Measurements from ENCODE around the gene GARIN5A. TPM values are rescaled to one million over a fixed set of nuclear protein-coding genes. Genes with fewer than 3 reads are reported as not detected.

Gene GARIN5A
- total RNA-seq, 4 donors from 2014 or later: 1.1 TPM; not detected in 3

DNA sequence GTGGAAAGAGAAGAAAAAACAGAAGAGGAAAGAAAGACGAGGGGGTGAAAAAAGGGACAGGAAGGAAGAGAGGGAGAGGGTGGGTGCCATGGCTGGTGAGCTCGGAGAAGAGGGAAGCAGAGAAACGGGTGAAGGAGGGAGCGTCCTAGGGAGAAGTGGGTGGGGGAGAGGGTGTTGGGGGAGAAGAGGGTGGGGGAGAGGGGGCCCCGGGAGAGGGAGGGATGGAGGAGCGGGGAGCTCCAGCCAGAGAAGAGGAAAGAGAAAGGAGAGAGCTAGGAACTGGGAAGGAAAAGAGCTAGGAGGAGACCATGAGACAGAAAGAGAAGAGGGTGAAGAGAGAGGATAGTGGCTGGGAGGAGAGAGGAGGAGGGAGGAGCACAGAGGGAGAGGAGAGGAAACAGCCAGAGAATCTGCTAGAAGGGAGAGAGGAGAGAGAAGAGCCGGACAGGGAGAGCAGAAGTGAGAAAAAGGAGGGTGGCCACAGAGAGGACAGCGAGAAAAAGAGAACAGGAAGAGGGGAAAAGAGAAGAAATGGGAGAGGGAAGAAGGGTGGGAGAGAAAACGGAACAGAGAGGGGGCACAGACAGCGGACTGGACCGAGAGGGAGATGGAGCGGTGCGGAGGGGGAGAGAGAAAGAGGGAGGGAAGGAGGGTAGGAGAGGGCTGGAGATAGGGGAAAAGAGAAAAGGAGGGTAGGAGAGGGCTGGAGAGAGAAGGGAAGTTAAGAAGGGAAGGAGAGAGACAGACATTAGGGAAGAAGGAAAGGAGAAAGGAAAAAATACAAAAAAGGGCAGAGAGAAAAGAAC, 11.9 kb upstream of the GARIN5A start:
- no peak for DNase-seq (ENCODE audit: low spot score)
- no peak for ATAC-seq (ENCODE audit: low FRiP score)
- TF ChIP-seq, protein P1, sequence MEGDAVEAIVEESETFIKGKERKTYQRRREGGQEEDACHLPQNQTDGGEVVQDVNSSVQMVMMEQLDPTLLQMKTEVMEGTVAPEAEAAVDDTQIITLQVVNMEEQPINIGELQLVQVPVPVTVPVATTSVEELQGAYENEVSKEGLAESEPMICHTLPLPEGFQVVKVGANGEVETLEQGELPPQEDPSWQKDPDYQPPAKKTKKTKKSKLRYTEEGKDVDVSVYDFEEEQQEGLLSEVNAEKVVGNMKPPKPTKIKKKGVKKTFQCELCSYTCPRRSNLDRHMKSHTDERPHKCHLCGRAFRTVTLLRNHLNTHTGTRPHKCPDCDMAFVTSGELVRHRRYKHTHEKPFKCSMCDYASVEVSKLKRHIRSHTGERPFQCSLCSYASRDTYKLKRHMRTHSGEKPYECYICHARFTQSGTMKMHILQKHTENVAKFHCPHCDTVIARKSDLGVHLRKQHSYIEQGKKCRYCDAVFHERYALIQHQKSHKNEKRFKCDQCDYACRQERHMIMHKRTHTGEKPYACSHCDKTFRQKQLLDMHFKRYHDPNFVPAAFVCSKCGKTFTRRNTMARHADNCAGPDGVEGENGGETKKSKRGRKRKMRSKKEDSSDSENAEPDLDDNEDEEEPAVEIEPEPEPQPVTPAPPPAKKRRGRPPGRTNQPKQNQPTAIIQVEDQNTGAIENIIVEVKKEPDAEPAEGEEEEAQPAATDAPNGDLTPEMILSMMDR (IDR thresholded peaks at IDR 0.05): no peak

DNA sequence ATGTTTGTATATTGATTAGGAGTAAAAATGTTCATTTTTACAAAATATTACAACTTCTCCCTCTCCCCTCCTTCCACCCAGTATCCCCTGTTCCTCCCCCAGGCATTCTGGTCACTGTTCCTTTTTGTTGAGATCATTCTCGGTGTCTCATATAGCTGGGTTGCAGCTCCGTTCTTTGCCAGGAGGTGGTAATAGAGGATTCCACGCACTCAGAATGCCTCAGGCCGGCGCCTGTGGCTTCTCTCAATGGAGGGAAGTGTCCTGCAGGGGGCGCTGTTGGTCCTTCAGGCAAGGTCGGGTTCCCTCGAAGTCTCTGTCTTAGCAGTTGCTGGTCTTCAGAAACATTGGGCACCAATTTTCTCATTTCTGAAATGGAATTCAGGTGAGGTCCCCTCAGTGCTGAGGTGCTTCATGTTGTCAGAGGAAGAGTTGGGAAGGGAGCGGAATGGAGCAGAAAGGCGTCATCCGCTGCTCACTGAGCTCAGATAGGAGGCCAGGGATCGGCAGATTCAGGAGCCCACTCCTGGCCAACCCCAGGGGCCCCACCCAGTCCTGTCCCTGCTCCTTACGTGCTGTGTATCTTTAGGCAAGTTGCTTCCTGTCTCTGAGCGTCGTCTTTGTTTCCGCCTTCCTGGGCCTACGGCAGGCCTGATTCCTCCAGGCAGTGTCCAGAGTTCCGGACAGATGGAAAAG, 10.3 kb upstream of the GARIN5A start:
- TF ChIP-seq, protein P1 (IDR thresholded peaks at IDR 0.05): no peak
- no peak for ATAC-seq (ENCODE audit: low FRiP score)
- no peak for DNase-seq (ENCODE audit: low spot score)

DNA sequence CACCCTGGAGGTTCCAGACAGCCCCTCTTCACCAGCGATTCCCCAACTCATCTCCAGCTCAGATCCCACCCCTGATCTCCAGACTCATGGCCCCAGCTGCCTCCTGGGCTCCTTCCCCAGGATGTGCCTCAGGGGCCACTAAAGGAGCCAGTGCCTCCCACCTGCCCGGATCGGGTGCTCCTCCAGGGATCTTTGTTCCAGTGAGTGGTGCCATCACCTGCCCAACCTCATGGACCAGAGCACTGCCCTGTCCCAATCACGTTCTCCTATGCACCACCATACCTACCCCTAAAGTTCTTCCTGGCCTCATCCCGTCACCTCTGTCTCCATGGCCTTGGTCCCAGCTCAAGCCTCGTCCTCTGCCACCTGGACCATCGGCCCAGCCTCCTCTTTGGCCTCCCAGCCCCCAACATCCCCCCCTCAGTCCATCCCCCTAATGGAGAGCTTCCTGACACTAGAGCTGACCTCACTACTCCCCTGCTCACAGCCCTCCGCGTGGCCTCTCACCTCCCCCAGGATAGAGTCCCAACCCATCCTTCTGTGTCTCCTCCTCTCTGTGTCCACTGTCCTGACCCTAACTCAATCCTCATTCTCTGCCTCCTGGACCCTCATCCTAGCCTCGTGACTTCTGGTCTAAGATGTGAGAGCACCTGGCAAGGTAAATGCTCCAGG, 8.8 kb upstream of the GARIN5A start:
- no peak for DNase-seq (ENCODE audit: low spot score)
- no peak for ATAC-seq (ENCODE audit: low FRiP score)
- TF ChIP-seq, protein P1 (IDR thresholded peaks at IDR 0.05): no peak

DNA sequence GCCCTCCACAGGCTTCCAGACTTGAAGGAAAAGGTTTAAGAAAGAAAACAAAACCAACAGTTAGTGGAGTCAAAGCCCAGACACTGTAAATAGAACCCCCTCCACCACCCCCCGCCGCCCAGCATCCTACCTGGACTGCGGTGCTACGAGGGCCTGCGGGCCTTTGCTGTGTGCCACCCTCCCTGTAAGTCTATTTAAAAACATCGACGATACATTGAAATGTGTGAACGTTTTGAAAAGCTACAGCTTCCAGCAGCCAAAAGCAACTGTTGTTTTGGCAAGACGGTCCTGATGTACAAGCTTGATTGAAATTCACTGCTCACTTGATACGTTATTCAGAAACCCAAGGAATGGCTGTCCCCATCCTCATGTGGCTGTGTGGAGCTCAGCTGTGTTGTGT, 6.3 kb upstream of the GARIN5A start:
- TF ChIP-seq, protein P1 (IDR thresholded peaks at IDR 0.05): no peak
- DNase-seq (ENCODE audit: low spot score): no peak
- ATAC-seq (ENCODE audit: low FRiP score): no peak

DNA sequence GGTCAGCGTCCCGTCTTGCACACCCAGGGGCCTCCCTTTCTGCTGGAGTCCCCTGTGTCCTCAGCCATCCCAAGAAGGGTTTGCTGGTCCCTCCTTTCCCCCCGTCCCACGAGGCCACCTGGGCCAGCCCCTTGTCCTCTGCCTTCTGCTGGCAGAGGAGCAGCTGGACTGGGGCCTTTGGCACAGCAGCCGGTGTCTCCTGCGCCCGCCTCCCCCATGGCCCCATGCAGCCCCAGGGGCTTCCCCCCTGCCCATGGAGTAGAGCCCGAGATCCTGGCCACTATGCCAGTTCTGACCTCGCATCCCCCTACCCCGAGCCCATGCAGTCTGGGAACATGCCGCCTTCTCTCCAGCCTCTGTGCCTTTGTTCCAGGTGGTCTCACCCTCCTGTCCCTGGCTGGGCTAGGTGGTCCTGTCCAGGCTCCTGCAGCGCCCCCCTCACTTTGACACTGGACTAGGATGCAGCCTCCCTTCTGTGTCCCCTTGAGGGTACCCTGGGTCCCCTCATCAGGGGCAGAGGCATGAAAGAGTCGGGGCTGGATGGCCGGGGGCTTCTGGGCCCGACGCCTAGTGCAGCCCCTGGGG, 5.7 kb upstream of the GARIN5A start:
- TF ChIP-seq, protein P1 (IDR thresholded peaks at IDR 0.05): no peak
- ATAC-seq (ENCODE audit: low FRiP score) (no peak), DNase-seq (ENCODE audit: low spot score) (no peak)

DNA sequence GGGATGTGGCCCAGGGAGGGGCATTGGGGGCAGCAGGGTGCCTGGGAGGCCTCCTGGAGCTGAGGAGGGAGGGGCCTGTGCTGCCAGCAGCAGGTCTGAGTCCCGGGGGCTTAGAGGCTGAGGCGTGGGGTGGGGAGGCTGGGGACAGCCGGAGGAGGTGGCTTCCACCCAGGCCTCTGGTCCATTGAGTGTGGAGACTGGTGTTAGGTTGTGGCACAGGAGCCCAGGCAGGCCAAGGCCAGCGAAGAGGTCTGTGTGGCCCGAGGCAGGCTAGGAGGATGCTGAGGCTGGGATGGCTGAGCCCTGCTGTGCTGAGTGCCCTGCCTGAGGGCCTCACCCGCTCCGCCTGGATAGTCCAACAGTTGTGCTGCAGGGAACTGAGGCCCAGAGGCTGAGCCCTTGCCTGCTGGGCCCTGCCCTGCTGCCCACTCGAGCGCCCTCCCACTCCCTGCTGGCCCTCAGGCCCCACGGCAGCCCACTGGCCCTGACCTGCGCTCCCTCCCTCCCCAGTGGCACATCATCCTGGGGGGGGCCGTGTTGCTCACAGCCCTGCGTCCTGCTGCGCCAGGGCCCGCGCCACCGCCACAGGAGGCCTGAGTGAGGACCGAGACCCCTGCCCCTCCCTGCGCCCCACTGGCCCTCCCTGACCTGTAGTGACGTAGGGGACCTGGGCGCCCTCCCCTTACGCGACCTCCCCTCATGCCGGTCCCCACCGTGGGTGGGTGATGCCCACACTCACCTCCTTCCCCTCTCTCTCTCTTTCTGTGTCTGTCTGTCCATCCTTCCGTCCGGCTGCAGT, 4.9 kb upstream of the GARIN5A start:
- no peak for ATAC-seq (ENCODE audit: low FRiP score)
- TF ChIP-seq, protein P1 (IDR thresholded peaks at IDR 0.05): no peak
- DNase-seq (ENCODE audit: low spot score): no peak
